ENCODE results near the gene ATAD1.

The ATAD1 gene

GRCh38 chr10:87862679-87863052, 44.6 kb upstream of the ATAD1 start:
- DNase-seq (no peak), ATAC-seq (ENCODE audit: insufficient read depth, low read depth) (peak; percentile 4)
- Histone ChIP-seq H3K9ac (ENCODE audit: low read depth, low read length) (peak overlapping the region; percentile 82), H2AFZ (ENCODE audit: low read depth, low read length) (peak overlapping the region; percentile 83), H3K9me3 (ENCODE audit: insufficient read depth, low read length, severe bottlenecking) (no peaks in the 10 kb centered on the region), H3K79me2 (ENCODE audit: insufficient read depth, low read length) (peaks cover 60% of the 10 kb centered on the region), H3K4me3 (ENCODE audit: low read depth in 1 of 2, low read length in 2 of 2) (peak overlapping the region; percentile 58 to 73), H3K4me2 (ENCODE audit: insufficient read depth, low read length) (peak overlapping the region; percentile 89), H3K27ac (ENCODE audit: low read length) (peak overlapping the region; percentile 97), H3K27me3 (ENCODE audit: insufficient read depth, low read length, poor library complexity) (no peaks in the 10 kb centered on the region), H4K20me1 (ENCODE audit: insufficient read depth, low read length) (peaks cover 33% of the 10 kb centered on the region; the same call in 1 of the 2 replicates), H3K4me1 (ENCODE audit: insufficient read depth, low read length) (peaks cover 23% of the 10 kb centered on the region), H3K36me3 (ENCODE audit: insufficient read depth, low read length) (peaks cover 21% of the 10 kb centered on the region)
- TF ChIP-seq EZH2 (IDR thresholded peaks at IDR 0.05; ENCODE audit: borderline replicate concordance, low read depth, low read length, severe bottlenecking) (no peak), CTCF (IDR thresholded peaks at IDR 0.05; ENCODE audit: borderline replicate concordance, extremely low read depth, low read length, poor library complexity, severe bottlenecking) (peak; percentile 18)

- Histone ChIP-seq H3K79me2 (ENCODE audit: insufficient read depth, low read length) (peaks cover 55% of the 10 kb centered on the region), H3K27ac (ENCODE audit: low read length) (peak overlapping the region; percentile 97), H3K4me3 (ENCODE audit: low read depth in 1 of 2, low read length in 2 of 2) (peak overlapping the region; percentile 58 to 73), H3K4me1 (ENCODE audit: insufficient read depth, low read length) (peaks cover 23% of the 10 kb centered on the region), H4K20me1 (ENCODE audit: insufficient read depth, low read length) (peaks cover 28% of the 10 kb centered on the region; the same call in 1 of the 2 replicates), H3K36me3 (ENCODE audit: insufficient read depth, low read length) (peaks cover 16% of the 10 kb centered on the region), H3K4me2 (ENCODE audit: insufficient read depth, low read length) (peak overlapping the region; percentile 89), H3K27me3 (ENCODE audit: insufficient read depth, low read length, poor library complexity) (no peaks in the 10 kb centered on the region), H2AFZ (ENCODE audit: low read depth, low read length) (peak overlapping the region; percentile 83), H3K9ac (ENCODE audit: low read depth, low read length) (peak overlapping the region; percentile 82), H3K9me3 (ENCODE audit: insufficient read depth, low read length, severe bottlenecking) (no peaks in the 10 kb centered on the region)
- DNase-seq (peak; percentile 98), ATAC-seq (ENCODE audit: insufficient read depth, low read depth) (peak; percentile 48)
- TF ChIP-seq CTCF (IDR thresholded peaks at IDR 0.05; ENCODE audit: borderline replicate concordance, extremely low read depth, low read length, poor library complexity, severe bottlenecking) (peak; percentile 21), EZH2 (IDR thresholded peaks at IDR 0.05; ENCODE audit: borderline replicate concordance, low read depth, low read length, severe bottlenecking) (no peak)
Observed at GRCh38 chr10:87861953-87862678, 44.1 kb upstream of the ATAD1 start.

- peaks cover 49% of the 10 kb centered on the region for H3K79me2 ChIP-seq (ENCODE audit: insufficient read depth, low read length)
Observed at GRCh38 chr10:87861566-87861952, 43.5 kb upstream of the ATAD1 start.

More at GRCh38 chr10:87861566-87861952, 43.5 kb upstream of the ATAD1 start:
- DNase-seq (peak; percentile 27), ATAC-seq (ENCODE audit: insufficient read depth, low read depth) (no peak)
- Histone ChIP-seq H2AFZ (ENCODE audit: low read depth, low read length) (peak overlapping the region; percentile 83), H4K20me1 (ENCODE audit: insufficient read depth, low read length) (peaks cover 24% of the 10 kb centered on the region; the same call in 1 of the 2 replicates), H3K27ac (ENCODE audit: low read length) (peak overlapping the region; percentile 97), H3K27me3 (ENCODE audit: insufficient read depth, low read length, poor library complexity) (no peaks in the 10 kb centered on the region), H3K36me3 (ENCODE audit: insufficient read depth, low read length) (peaks cover 10% of the 10 kb centered on the region; the same call in 1 of the 2 replicates), H3K4me3 (ENCODE audit: low read depth in 1 of 2, low read length in 2 of 2) (peak overlapping the region; percentile 58 to 73; a peak in 3 of 4 replicates), H3K4me2 (ENCODE audit: insufficient read depth, low read length) (peak overlapping the region; percentile 89), H3K9me3 (ENCODE audit: insufficient read depth, low read length, severe bottlenecking) (no peaks in the 10 kb centered on the region), H3K4me1 (ENCODE audit: insufficient read depth, low read length) (peaks cover 23% of the 10 kb centered on the region), H3K9ac (ENCODE audit: low read depth, low read length) (peak overlapping the region; percentile 82)
- TF ChIP-seq EZH2 (IDR thresholded peaks at IDR 0.05; ENCODE audit: borderline replicate concordance, low read depth, low read length, severe bottlenecking) = no peak
- TF ChIP-seq CTCF (IDR thresholded peaks at IDR 0.05; ENCODE audit: borderline replicate concordance, extremely low read depth, low read length, poor library complexity, severe bottlenecking) = no peak
